ENCODE results near the gene SLC37A4. TPM values are rescaled to one million over a fixed set of nuclear protein-coding genes. Genes with fewer than 3 reads are reported as not detected.

The SLC37A4 gene
- total and polyA plus RNA-seq, 10 donors = 8.2 to 26.0 (median 13.9) TPM

DNA sequence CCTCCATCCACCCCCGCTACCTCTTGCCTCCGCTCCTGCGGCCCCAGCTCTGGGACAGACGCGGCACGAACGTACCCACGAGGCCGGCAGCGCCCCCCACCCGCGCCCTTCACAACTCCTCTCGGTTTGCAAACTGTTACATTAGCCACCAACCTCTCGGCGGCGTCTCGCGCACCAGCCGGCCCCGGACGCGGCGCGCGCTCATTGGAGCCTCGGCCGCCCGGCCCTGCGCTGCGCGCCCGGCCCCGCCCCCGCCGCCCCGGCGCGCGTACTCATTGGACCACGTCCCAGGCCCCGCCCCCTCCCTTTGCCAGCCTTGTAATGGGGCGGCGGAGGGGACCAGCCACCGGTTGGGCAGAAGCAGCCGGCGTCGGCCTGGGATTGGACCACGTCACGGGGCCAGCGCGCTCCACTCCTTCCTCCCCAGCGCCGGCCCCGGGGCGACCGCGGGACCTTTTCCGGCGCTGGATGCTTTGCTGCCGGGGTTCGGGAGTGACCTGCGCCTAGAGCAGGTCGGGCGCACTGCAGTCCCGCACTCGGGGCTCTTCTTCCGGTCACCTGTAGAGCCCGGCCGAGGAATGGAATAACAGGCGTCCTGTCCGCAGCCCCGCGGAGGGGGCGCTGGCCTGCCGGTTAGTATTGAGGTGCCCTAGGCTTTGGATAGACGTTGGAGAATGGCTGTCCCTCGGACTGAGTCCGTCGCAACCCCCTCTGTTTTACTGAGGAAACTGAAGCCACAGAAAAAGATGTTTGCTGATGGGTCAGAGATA is 26.5 kb upstream of the SLC37A4 start, which contains the start of gene HYOU1:
HYOU1 (minus strand) TSS at position 206 of the 770 bp plus-strand sequence. CDS start 1,045 bp downstream, outside the sequence.
- no peaks in the 10 kb centered on the region for H3K27me3 ChIP-seq (replicated peaks in 1 of 7)
- H3K36me3 ChIP-seq = peaks cover 2 to 48% (median 30%) of the 10 kb centered on the region in 6 donors
- intact Hi-C loops (cut with DNase I; ENCODE audit: low total_unique reads) = no loop called here
- H3K9me3 ChIP-seq = no peaks in the 10 kb centered on the region
- DNase-seq = peak; percentile 99
- H3K4me3 ChIP-seq = peak within 1 kb of the TSS; percentile 90 to 99 (median 94)
- TF ChIP-seq, protein P1, sequence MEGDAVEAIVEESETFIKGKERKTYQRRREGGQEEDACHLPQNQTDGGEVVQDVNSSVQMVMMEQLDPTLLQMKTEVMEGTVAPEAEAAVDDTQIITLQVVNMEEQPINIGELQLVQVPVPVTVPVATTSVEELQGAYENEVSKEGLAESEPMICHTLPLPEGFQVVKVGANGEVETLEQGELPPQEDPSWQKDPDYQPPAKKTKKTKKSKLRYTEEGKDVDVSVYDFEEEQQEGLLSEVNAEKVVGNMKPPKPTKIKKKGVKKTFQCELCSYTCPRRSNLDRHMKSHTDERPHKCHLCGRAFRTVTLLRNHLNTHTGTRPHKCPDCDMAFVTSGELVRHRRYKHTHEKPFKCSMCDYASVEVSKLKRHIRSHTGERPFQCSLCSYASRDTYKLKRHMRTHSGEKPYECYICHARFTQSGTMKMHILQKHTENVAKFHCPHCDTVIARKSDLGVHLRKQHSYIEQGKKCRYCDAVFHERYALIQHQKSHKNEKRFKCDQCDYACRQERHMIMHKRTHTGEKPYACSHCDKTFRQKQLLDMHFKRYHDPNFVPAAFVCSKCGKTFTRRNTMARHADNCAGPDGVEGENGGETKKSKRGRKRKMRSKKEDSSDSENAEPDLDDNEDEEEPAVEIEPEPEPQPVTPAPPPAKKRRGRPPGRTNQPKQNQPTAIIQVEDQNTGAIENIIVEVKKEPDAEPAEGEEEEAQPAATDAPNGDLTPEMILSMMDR (IDR thresholded peaks at IDR 0.05 in 8 of 11, conservative IDR thresholded peaks at IDR 0.05 in 3 of 11) = peak in 4 of 11 experiments; percentile 25 to 47 (median 30)
- TF ChIP-seq POLR2AphosphoS5 (IDR thresholded peaks at IDR 0.05) (peak; percentile 88 to 91 (median 91)), POLR2A (IDR thresholded peaks at IDR 0.05) (peak; percentile 12 to 71 (median 24))
- peaks cover 21 to 47% (median 27%) of the 10 kb centered on the region in 6 donors for H3K4me1 ChIP-seq
- H3K27ac ChIP-seq = peak within 1 kb of the TSS; percentile 79 to 95 (median 87)
- WGBS, 5 donors = 0 to 1% (median 1%) methylated on average over 21 to 79 of the region's 79 CpGs

DNA sequence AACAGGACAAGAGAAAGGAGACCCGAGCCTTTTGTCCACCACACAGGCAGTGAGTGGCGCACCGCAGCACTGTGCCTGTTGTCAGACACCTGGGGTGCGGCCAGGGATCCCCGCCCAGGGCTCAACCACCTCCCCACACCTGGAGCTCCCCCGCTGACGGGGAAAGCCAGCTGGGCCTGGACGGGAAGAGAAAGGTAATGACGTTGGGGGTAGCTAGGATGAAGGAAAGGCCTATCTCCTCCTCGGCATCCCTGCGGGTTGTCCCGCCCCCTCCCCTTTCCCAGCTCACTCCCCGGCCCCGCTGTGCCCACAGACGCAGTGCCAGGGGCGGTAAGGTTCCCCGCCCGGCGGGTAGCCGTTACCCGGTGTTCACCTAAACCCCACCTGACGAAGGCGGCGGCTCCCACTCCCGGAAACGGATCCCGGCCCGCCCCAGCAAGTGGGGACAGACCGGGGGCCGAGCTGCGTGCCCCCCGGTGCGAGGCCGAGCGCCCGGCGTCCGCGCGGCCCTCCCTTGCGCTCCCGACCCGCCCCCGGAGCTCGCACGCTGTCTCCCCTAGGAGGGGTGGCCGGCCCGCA is 25.8 kb upstream of the SLC37A4 start:
- Histone ChIP-seq H3K27ac (peak overlapping the region; percentile 65 to 95 (median 87)), H3K4me3 (peak overlapping the region; percentile 90 to 99 (median 94)), H3K27me3 (replicated peaks in 1 of 7) (no peaks in the 10 kb centered on the region), H3K4me1 (peaks cover 22 to 54% (median 29%) of the 10 kb centered on the region in 6 donors), H3K9me3 (no peaks in the 10 kb centered on the region), H3K36me3 (peaks cover 4 to 50% (median 36%) of the 10 kb centered on the region in 6 donors)
- no peak for DNase-seq
- intact Hi-C loops (cut with DNase I; ENCODE audit: low total_unique reads) = no loop called here
- no peak for TF ChIP-seq POLR2AphosphoS5 (IDR thresholded peaks at IDR 0.05)
- TF ChIP-seq, protein P1 (IDR thresholded peaks at IDR 0.05 in 8 of 11, conservative IDR thresholded peaks at IDR 0.05 in 3 of 11) = no peak
- TF ChIP-seq POLR2A (IDR thresholded peaks at IDR 0.05) = no peak
- 0 to 2% (median 0%) methylated on average over 2 to 47 of the region's 48 CpGs for WGBS, 5 donors

GRCh38 chr11:119055901-119056300 is 25.2 kb upstream of the SLC37A4 start:
- peak overlapping the region; percentile 90 to 99 (median 94) for H3K4me3 ChIP-seq
- peaks cover 22 to 56% (median 29%) of the 10 kb centered on the region in 6 donors for H3K4me1 ChIP-seq
- no peaks in the 10 kb centered on the region for H3K27me3 ChIP-seq (replicated peaks in 1 of 7)
- H3K36me3 ChIP-seq = peaks cover 4 to 51% (median 43%) of the 10 kb centered on the region in 6 donors
- TF ChIP-seq POLR2A (IDR thresholded peaks at IDR 0.05) (no peak), POLR2AphosphoS5 (IDR thresholded peaks at IDR 0.05) (no peak)
- TF ChIP-seq, protein P1 (IDR thresholded peaks at IDR 0.05 in 8 of 11, conservative IDR thresholded peaks at IDR 0.05 in 3 of 11) = no peak
- DNase-seq = no peak
- no peaks in the 10 kb centered on the region for H3K9me3 ChIP-seq
- peak overlapping the region in 6 of 8 donors; percentile 85 to 95 (median 88) for H3K27ac ChIP-seq
- intact Hi-C loops (cut with DNase I; ENCODE audit: low total_unique reads) = no loop called here
- WGBS, 5 donors = 43 to 65% (median 54%) methylated on average over 6 of the region's 6 CpGs

- Histone ChIP-seq H3K36me3 (peaks cover 4 to 61% (median 56%) of the 10 kb centered on the region in 6 donors), H3K9me3 (no peaks in the 10 kb centered on the region), H3K4me1 (peaks cover 22 to 56% (median 29%) of the 10 kb centered on the region in 6 donors), H3K4me3 (no peak overlapping the region), H3K27me3 (replicated peaks in 1 of 7) (no peaks in the 10 kb centered on the region), H3K27ac (no peak overlapping the region)
- DNase-seq = peak; percentile 54
- intact Hi-C loops (cut with DNase I; ENCODE audit: low total_unique reads) = no loop called here
- TF ChIP-seq POLR2AphosphoS5 (IDR thresholded peaks at IDR 0.05) (no peak), POLR2A (IDR thresholded peaks at IDR 0.05) (no peak)
- TF ChIP-seq, protein P1 (IDR thresholded peaks at IDR 0.05 in 8 of 11, conservative IDR thresholded peaks at IDR 0.05 in 3 of 11) = no peak
- WGBS, 5 donors = 97 to 100% (median 98%) methylated on average over 7 to 10 of the region's 10 CpGs
Observed at GRCh38 chr11:119054418-119054817, 23.7 kb upstream of the SLC37A4 start.
